HG02678 (cell line): ENCODE data around the gene FRMD1.

ENCODE experiments used
- ATAC-seq: cut with Tn5 transposase; IDR thresholded peaks from one replicate; pipeline ENCODE4 v1.9.1; 2021; ENCODE audit warnings: mild to moderate bottlenecking, moderate library complexity; ENCODE audit not compliant: unreplicated experiment

Gene FRMD1

DNA sequence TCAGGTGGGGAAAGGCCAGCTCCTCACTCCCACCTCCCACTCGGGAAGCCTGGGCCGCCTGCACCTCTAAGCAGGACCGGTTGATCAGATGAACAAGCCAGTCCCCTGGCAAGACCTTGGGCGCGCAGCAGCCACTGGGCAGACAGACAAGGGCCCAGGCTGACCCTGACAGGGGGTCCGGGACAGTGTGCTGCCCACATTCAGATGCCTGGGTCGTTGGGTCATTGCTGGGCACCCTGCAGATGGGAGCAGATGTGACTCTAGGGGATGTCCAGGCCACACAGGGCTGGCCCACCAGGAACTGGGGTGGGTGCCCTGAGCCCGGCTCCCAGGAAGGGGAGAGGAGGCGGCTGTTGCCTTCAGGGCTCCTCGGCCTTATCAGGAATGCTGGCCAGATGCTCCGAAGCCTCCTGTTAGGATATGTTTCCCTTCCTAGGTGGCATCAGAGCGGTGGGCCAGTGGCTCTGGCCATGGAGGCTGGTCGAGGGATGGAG is 17.3 kb upstream of the FRMD1 start:
- no peak for ATAC-seq

DNA sequence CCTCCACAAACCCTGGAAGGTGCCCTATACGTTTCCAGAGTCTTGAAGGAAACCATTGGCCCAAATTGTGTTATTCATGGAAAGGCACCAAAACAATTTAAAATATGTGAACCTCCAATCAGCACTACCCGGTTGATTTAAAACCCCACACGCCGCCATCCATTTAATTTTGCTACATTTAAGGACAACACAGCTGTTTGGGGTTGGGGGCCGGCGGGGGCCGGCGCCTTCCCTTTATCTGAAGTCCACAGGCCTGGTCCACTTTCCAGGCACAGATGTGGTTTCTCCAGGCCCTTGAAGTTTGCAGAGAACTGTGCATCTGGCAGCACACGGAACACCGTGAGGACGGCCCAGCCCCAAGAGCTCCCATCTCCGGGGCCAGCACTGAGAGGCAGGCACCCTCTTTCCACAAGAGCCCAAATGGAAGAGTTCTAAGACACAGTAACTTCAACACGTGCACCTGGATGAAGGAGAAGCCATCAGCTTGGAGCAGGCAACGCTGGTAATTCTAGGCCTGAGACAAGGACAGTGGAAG is 16.8 kb upstream of the FRMD1 start:
- no peak for ATAC-seq

DNA sequence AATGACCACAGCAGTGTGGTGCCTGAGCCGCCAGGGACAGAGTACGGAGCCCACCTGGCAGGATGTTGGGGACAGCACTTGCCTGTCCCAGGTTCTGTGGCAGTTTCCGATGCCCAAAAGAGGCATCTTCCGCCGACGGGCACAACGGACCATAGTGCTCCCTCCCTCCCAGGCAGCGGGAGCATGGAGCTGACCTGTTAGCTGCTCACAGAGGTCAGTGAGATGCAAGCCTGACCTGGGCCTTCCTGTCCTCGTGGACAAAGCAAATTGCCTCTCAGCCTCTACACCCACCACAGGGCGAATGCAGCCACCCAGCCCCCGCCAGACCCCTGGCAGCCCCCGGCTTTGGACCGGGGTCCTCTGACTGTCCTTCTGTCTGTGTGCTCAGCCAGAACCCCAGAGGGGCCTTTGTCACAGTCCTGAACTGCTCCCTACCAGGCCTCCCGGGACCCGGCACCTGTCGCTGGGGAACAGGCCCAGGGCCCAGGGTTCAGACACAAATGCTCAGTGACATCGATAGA is 16.2 kb upstream of the FRMD1 start:
- ATAC-seq = no peak

DNA sequence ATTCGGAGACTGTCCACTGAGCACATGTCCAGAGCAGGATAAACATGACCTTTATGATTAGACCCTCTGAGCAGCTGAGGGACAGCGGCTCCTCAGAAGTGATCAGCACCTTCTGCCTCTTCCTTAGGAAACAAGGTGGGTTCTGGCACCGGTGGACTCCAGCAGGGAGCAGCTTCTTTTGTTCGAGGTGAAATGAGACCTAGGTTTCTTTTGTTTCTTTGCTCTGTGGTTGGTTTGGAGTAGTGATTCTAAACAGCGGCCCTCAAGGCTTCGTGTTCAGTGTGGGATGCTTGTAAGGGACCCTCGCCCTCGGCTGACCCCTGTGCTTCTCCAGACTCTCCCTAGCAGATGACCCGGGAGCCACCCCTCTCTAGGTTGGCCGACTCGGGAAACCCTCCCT is 14.6 kb upstream of the FRMD1 start:
- ATAC-seq = no peak

DNA sequence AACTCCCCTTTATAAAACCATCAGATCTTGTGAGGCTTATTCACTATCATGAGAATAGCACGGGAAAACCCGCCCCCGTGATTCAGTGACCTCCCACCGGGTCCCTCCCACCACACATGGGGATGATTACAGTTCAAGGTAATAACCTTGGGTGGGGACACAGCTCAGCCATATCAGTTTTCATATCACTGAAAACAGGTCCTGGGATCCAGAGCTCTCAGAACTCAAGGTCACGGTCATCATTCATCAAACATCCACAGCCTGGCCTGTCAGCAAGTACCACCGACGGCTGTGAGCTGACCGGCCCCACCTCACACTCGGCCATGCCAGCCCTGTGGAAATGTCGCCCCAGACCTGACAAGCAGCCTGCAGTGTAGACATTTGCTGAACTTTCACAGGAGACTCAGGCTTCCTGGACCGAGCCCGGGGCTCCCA is 14.1 kb upstream of the FRMD1 start:
- ATAC-seq = no peak

DNA sequence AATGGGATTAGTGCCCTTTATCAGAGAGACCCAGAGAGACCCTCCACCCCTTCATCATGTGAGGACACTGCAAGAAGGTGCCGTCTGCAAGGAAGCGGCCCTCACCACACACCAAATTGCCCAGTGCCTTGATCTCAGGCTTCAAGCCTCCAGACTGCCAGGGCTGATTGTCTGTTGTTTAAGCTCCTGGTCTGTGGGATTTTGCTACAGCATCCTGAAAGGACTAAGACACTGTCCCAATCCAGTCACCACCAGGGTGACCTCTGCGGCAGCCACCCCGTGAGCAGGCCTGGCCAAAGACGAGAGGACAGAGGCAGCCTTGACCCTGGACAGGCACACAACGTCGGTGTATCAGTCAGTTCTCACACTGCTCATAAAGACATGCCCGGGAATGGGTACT is 13.5 kb upstream of the FRMD1 start:
- no peak for ATAC-seq

DNA sequence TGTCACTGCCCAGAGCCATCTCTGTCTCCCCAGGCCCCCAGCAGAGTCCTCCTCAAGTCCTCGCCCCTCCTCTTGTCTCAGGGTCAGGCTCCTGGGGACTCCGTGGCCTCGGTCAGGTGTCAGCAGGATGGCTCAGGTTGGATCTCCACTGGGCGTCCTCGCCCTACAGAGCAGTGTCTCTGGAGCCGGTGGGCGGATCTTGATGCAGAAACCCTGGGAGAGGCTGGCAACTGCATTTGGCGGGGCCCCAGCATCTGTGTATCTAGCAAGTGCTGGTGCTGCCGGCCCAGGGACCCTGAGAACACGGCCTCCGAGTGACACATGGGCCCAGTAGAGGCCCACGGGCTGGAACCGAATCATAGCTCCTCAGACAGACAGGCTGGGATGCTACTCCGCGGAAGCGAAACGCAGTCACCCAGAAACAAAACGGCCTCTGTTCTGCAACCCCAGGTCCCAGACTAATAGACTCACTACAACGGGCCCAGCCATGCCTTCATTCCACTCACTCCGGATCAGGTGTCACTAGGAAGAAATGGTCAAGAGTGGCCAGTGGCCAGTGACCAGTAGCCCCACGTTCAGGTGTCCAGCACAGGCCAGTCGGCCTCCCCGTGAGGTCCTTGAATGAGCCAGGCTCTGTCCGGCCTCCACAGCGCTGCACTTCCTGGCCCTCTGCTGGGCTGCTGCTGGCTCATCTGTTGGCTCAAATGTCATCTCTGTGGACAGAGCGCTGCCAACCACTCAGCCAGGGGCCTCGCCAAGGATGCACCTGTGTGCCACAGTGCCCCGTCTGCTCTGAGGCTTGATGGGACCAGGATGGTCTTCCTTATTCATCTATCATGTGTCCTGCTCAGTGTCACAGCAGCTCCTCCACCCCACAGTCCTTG is 12.6 kb upstream of the FRMD1 start:
- no peak for ATAC-seq

DNA sequence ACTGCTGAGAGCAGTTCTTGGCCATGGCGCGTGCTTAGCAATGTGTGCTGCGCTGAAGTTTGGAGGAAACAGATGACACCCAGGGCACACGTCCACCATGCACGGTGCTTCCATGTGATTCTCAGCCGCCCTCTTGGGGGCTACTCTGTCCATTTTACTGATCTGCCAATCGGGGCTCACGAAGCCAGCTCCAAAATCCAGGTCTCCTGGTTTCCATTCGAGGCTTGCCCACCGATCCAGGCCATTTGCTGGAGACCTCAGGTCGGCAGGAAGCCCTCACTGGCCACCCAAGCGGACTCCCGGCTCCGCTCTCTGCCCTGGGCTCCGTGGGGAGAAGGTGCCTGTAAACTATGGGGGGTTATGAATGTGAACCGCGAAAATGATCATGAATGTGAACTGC is 11.7 kb upstream of the FRMD1 start:
- ATAC-seq = no peak

DNA sequence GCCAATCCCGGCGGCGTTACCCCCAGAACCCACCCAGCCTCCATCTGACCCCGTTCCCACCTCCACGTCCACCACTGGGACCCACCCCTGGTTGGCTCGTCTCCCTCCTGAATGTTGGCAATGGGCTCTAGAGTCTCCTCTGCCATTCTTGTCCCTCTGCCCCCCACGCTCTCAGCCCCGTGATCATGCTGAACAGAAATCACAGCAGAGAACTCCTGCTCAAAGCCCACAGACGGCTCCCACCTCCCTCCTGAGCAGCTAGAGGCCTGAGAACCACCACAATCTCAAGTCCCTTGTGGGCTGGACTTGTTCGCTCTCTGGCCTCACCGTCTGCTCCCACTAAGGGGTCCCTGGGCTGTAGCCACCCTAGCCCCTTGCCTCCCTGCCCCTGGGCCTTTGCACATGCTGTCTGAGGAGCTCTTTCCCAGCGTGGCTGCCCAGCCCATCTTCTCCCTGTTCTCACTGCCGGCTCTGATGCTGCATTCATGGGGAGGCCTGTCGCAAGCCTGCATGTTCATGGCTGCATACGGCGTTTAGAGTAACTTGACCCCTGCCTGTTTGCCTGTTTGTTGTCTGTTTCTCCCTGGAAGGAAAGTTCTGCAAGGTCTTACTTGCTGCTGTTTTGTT is 11.2 kb upstream of the FRMD1 start:
- no peak for ATAC-seq

DNA sequence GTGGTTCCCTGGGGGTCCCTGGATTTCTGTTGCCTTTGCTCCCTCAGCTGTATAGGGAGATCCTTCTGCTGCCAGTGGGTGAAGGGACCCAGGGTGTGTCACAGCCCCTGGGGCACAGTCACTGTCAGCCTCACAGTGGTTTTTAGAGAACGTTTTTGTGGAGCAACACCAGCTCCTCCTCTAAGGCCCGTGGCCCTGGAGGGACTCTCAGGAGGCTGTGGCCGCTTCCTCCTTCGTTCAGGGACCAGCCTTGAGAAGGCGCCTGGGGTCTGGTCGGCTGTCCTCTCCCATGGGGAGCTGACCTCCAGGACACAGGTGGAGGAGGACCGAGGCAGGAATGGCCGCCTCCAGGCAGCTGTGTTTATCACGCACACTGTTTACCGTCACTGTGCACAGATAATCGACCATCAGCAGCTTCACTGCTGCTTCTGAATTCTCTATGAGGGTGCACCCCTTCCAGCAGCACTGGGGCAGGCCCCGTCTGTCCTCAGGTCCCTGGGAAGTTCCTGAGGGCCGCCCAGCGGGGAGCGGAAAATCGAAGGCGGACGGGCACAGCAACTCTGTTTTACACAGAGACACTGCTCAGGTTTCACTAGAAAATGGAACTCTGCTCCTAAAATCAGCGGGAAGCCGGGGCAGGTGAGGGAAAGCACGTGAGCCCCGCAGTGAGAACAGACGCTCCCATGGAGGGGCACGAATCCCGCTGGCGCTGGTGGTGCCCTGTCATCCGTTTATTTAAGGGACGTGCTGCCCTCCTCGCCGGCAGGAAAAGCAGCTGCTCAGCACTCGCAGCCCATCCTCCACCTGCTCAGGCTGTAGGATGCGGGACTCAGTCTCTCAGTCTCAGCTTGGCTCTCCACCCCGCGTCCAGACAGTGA is 10.4 kb upstream of the FRMD1 start:
- no peak for ATAC-seq

DNA sequence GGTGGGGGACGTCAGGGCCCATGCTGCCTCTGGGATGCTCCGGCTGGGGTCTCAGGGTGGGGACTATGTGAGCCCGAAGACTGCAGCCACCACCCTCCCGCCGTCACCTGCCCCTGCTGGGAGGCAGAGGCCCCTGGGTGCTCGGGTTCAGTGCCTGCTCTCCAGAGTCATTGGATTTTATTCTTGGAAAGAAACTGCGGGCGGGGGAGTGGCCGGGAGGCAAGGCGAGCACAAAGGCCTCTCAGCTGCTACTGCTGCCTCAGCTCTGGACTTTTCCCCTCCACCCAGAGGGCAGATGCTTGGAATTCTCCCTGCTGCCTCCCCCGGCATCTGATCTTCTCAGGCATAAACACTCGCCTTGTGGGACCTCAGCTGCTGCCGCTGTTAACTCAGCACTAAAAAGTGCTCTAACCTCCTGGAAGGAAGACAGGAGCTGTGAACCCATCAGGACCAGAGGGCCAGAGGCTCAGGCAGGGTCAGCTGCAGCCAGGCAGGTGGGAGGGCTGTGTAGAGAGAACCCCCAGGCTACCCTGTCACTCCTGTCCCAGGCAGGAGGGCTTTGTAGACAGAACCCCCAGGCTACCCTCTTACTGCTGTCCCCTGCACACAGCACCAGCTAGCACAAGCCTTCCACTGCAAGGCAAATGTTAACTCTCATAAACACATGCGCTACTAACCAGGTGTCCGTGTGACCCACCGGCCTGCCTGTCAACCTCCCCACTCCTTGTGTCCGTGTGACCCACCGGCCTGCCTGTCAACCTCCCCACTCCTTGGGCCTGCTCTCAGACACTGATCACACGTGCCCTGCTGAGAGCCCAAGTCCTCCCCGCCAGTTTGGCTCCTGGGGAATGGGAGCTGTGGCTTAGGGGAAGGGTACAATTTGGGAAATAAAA is 9.4 kb upstream of the FRMD1 start:
- ATAC-seq = no peak

DNA sequence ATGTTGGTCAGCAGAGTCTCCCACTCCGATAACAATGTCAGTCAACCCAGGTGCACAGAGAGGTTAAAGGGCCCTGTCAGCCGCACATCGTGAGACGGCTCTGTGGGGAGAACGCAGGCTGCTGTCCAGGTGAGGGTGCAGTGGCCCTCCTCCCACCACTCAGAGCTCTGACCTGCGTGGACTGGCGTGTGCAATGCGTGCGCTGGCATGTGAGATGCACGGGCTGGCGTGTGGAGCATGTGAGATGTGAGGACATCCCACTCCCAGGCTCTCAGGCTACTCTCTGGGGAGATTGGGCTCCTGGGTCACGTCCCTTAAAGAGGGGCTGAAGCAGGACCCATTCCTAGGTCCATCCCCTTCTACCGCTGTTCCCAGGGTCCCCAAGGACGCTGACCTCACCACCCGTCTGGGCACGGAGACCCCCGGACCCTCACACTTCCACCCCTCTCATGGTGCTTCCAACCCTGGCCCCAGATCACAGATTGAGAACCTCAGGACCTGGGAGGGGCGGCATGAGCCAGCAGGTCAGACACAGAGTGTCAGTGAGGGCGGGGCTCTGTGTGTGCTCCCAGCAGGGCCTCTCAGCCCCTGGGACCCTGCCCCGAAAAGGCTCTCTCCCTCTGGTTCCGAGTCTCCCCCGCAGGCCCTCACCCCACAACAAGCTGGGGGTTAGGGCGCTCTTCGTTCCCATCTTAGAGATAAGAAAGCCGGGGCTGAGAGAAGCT is 8.6 kb upstream of the FRMD1 start:
- ATAC-seq = no peak

DNA sequence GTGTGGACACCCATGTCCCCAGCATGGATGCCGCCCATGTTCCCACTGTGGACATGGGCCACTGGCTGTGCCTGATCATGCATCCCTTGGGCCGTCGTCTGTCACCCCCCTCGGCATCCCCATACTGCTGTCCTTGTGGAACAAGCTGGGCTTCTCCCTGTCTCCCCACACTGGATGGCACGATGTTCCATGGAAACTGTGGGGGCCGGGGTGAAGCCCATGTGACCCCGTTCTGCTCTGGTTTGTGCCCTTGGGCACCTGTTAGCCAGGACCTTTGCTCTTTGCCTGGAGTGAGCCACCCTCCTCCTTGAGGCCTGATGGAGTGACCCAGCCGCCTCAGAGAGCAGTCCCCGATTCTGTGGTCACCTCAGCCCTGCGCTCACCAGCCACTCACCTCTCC is 7.6 kb upstream of the FRMD1 start:
- ATAC-seq = no peak

DNA sequence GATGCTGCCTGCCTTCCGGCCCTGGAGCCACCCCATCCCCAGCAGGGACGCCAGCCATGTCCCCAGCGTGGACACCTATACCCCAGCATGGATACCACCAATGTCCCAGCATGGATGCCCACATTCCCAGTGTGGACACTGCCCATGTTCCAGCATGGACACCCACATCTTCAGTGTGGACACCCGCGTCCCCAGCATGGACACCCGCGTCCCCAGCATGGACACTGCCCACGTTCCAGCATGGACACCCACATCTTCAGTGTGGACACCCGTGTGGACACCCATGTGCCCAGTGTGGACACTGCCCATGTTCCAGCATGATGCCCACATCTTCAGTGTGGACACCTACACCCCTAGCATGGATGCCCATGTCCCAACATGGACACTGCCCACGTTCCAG is 7.1 kb upstream of the FRMD1 start:
- no peak for ATAC-seq

DNA sequence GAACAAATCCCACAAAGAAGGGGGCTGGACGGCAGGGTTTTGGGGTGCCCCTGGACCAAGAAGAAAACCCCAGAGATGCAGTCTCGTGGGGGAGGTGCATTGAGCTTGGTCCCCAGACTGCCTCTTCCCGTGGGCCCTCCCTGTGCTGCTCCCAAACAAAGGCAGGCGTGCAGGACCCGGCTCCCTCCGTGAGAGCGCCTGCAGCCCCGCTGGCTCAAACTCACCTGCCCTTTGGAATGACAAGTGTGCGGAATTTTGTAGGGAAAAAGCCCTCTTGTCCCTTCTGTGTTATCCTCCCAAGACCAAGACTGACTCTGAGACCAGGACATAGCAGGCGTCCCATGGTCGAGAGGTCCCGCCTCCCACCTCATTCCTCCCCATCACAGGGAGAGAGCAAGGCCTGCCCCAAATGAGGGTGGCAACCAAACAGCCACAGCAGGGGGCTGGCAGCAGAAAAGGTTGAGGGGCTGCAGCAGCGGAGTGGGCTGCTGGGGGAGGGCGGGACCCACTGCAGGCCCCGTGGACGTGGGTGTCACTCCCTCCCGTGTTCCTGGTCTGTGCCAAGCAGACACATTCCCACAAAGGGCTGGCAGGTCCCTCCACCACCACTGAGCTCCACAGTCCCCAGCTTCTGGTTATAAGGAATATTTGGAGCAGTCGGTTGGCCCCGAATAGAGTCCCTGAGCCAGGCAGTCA is 5.6 kb upstream of the FRMD1 start:
- no peak for ATAC-seq

DNA sequence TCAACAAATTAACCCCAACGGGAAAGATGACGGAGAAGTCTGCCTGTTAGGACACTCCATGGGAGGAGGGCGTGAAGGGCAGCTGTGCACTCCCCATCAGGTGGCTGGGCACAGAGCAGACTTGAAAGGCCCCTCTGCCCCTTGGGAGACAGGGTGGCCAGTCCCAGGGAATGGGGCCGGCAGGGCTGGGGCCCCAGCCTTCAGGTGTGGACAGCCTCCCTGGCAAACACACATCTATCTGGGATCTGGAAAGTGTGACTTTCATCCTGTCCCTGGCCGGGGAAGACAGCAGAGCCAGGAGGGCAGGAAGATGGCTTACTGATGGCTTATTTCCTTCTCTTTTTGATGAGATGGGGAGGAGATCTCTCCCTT is 4.5 kb upstream of the FRMD1 start:
- no peak for ATAC-seq

DNA sequence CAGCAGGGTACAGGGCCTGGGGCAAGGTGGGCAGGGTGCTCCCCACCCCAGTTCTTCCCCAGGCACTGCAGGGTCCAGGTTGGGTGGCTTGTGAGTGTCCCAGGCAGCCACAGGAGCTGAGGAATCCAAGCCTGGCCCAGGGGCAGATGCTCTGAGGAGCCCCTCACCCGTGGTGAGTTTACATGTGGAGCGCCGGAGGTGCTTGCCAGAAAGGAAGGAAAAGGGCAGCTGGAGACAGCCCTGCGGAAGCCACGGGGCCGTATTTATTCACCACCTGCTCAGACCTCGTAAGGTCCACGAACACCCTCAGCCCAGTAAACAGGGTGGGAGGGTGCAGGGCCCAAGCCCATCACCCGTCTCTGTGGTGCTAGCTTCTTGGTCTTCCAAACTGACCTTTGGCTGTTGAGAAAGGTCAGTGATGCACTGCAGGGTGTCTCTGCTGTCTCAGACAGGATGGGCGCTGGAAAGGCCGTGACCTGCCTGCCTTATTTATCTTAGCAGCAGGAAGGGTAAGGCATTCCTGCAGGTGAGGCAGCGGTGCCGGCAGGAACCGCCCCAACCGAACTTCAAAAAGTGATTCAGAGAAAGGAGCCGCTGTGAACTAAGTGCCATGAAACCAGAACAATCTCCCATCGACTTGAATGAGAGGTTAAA is 4.0 kb upstream of the FRMD1 start:
- no peak for ATAC-seq

DNA sequence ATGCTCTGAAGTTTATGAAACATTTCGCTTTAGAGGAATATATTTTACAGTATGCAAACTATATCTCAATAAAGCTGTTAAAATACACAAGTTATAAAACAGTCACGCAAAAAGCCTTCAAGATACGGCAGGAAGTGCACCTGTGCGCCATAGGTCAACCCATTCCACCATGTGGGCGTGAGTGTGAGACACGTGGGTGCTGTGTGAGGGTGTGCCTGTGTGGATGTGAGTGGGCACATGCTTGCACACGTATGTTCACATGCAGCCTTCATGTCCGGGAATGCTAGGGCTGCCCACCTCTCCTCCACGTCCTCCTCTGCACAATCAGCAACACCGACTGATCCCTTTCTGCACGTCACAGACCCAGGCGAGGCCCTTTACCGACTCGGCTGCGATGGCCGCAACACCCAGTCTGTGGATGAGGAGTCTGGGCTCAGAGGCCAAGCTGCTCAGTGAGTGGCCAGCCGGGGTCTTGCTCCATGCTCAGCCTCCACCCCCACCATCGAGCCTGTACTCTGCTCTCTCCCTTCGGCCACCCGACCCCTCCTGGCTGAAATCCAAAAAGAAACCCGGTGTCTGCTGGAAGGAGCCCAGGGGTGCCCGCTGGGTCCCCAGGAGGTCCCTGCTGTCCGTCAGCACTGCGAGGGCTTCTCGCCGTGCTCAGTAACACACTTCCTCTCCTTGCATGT is 3.0 kb upstream of the FRMD1 start:
- no peak for ATAC-seq
